HG03103 (cell line): ENCODE data around the gene GRK3.
"Not testable (repeated sequence)": the region's sequence is repeated elsewhere in the genome, so short reads cannot be mapped to it uniquely, and the experiment has no call there.

Source experiments
- ATAC-seq: cut with Tn5 transposase; IDR thresholded peaks from one replicate; pipeline ENCODE4 v1.9.1; 2021; ENCODE audit warnings: low read depth; ENCODE audit not compliant: unreplicated experiment

The GRK3 gene

GRCh38 chr22:25570486-25570885 lies 6.0 kb downstream of the GRK3 start:
- ATAC-seq = no peak

GRCh38 chr22:25571969-25572707 lies 7.7 kb downstream of the GRK3 start:
- not testable (repeated sequence) for ATAC-seq

GRCh38 chr22:25572708-25573171 lies 8.3 kb downstream of the GRK3 start:
- no peak for ATAC-seq

GRCh38 chr22:25573841-25574240 lies 9.4 kb downstream of the GRK3 start:
- ATAC-seq = no peak

GRCh38 chr22:25574736-25575135 lies 10.3 kb downstream of the GRK3 start:
- ATAC-seq = no peak

GRCh38 chr22:25575674-25576392 lies 11.4 kb downstream of the GRK3 start:
- not testable (repeated sequence) for ATAC-seq

GRCh38 chr22:25581452-25581851 lies 17.0 kb downstream of the GRK3 start:
- not testable (repeated sequence) for ATAC-seq

GRCh38 chr22:25582946-25583345 lies 18.5 kb downstream of the GRK3 start:
- no peak for ATAC-seq

GRCh38 chr22:25584993-25585392 lies 20.5 kb downstream of the GRK3 start:
- ATAC-seq = not testable (repeated sequence)

GRCh38 chr22:25589664-25590063 lies 25.2 kb downstream of the GRK3 start:
- ATAC-seq = not testable (repeated sequence)

- ATAC-seq = not testable (repeated sequence)
These were observed 28.8 kb downstream of the GRK3 start for GRCh38 chr22:25593323-25593722.

- no peak for ATAC-seq
These were observed 34.1 kb downstream of the GRK3 start for GRCh38 chr22:25598609-25599008.

- no peak for ATAC-seq
These were observed 38.0 kb downstream of the GRK3 start for GRCh38 chr22:25602445-25602844.

- ATAC-seq = no peak
These were observed 38.4 kb downstream of the GRK3 start for GRCh38 chr22:25602916-25603315.

- ATAC-seq = not testable (repeated sequence)
These were observed 40.7 kb downstream of the GRK3 start for GRCh38 chr22:25605146-25605545.

- not testable (repeated sequence) for ATAC-seq
These were observed 41.1 kb downstream of the GRK3 start for GRCh38 chr22:25605565-25605964.

- not testable (repeated sequence) for ATAC-seq
These were observed 46.8 kb downstream of the GRK3 start for GRCh38 chr22:25611284-25611683.

- not testable (repeated sequence) for ATAC-seq
These were observed 48.7 kb downstream of the GRK3 start for GRCh38 chr22:25613131-25613530.

GRCh38 chr22:25613558-25613957 lies 49.1 kb downstream of the GRK3 start:
- not testable (repeated sequence) for ATAC-seq

- ATAC-seq = not testable (repeated sequence)
These were observed 50.3 kb downstream of the GRK3 start for GRCh38 chr22:25614791-25615190.

- ATAC-seq = no peak
These were observed 57.5 kb downstream of the GRK3 start for GRCh38 chr22:25621986-25622385.

- no peak for ATAC-seq
These were observed 58.8 kb downstream of the GRK3 start for GRCh38 chr22:25623310-25623734.
